H1 (cell line): ENCODE measurements around the gene PITPNM1. TPM values are rescaled to one million over a fixed set of nuclear protein-coding genes. Genes with fewer than 3 reads are reported as not detected.

Experiments
- CTCF ChIA-PET: fragments of 300-600 bp; sonication (Branson Sonifier 250); formaldehyde crosslinking; loops from one replicate; lab custom pipeline; 2021; ENCODE audit not compliant: partially characterized antibody; lab: Charles Lee
- POLR2A ChIA-PET: fragments of 300-600 bp; sonication (Branson Sonifier 250); formaldehyde crosslinking; loops from one replicate; lab custom pipeline; 2021; ENCODE audit warnings: inconsistent platforms; ENCODE audit not compliant: partially characterized antibody; lab: Charles Lee
- DNase-seq, 2 experiments: peaks; one replicate each; pipeline versions ENCODE4 v3.0.0 to v3.0.0-alpha.2; 2010 to 2022; ENCODE audit warnings: low spot score in 2 of 2, low read depth in 1 of 2, mixed read lengths in 1 of 2
- FAIRE-seq: peaks from 2 replicates; lab custom pipeline; 2011; peaks lifted over from hg19 to GRCh38; lab: Jason Lieb, UNC
- H2AFZ ChIP-seq: 2 replicates; pipeline ENCODE4 v1.8.1; 2012; ENCODE audit warnings: low read length, inconsistent platforms
- H2AK5ac ChIP-seq: 2 replicates; pipeline ENCODE4 v1.6.1; 2013; ENCODE audit warnings: low read depth, low read length
- H2BK120ac ChIP-seq: replicated peaks from 2 replicates; pipeline ENCODE3; 2013; ENCODE audit warnings: low read depth, low read length, inconsistent platforms
- H2BK12ac ChIP-seq: 2 replicates; pipeline ENCODE4 v1.6.1; 2013; ENCODE audit warnings: low read depth, low read length
- H2BK15ac ChIP-seq: 2 replicates; pipeline ENCODE4 v1.6.1; 2013; ENCODE audit warnings: low read length
- H2BK20ac ChIP-seq: 2 replicates; pipeline ENCODE4 v1.6.1; 2013; ENCODE audit warnings: low read length
- H2BK5ac ChIP-seq: 2 replicates; pipeline ENCODE4 v1.6.1; 2013; ENCODE audit warnings: low read depth, low read length
- H3K14ac ChIP-seq: 2 replicates; pipeline ENCODE4 v1.6.1; 2013; ENCODE audit warnings: inconsistent platforms; ENCODE audit not compliant: insufficient read length
- H3K18ac ChIP-seq: 2 replicates; pipeline ENCODE4 v1.6.1; 2013; ENCODE audit warnings: low read length; ENCODE audit errors: extremely low read depth
- H3K23ac ChIP-seq: 2 replicates; pipeline ENCODE4 v1.6.1; 2013; ENCODE audit warnings: inconsistent platforms; ENCODE audit not compliant: insufficient read length
- H3K23me2 ChIP-seq: 2 replicates; pipeline ENCODE4 v1.6.1; 2013; ENCODE audit warnings: low read depth, low read length
- H3K27ac ChIP-seq: 2 replicates; pipeline ENCODE4 v1.6.1; 2011; ENCODE audit warnings: low read depth, low read length, inconsistent platforms
- H3K27me3 ChIP-seq, 4 experiments: replicated peaks in 1 of 4; 1 replicate in 1 of 4; 2 replicates in 3 of 4; pipeline versions ENCODE4 v1.6.1 to v1.8.1; 2011 to 2013; ENCODE audit warnings: low read length in 3 of 4, mild to moderate bottlenecking in 3 of 4, inconsistent platforms in 2 of 4, mixed read lengths in 2 of 4, moderate library complexity in 1 of 4; ENCODE audit not compliant: control insufficient read depth in 3 of 4, insufficient read depth in 3 of 4; ENCODE audit errors: extremely low read depth in 1 of 4
- H3K36me3 ChIP-seq, 4 experiments: 2 replicates each; pipeline versions ENCODE4 v1.6.1 to v1.8.1; 2011 to 2013; ENCODE audit warnings: mild to moderate bottlenecking in 4 of 4, low read length in 3 of 4, moderate library complexity in 2 of 4, control low read depth in 1 of 4, inconsistent platforms in 1 of 4; ENCODE audit not compliant: insufficient read depth in 4 of 4, control insufficient read depth in 2 of 4
- H3K4ac ChIP-seq: replicated peaks from 2 replicates; pipeline ENCODE3; 2013; ENCODE audit warnings: low read length, low read depth, mixed read lengths, inconsistent platforms; ENCODE audit not compliant: insufficient read length
- H3K4me1 ChIP-seq, 4 experiments: replicated peaks in 1 of 4; 1 replicate in 1 of 4; 2 replicates in 3 of 4; pipeline versions ENCODE4 v1.6.1 to v1.8.1; 2011 to 2013; ENCODE audit warnings: low read length in 3 of 4, inconsistent platforms in 2 of 4, mixed read lengths in 1 of 4; ENCODE audit not compliant: insufficient read depth in 4 of 4, control insufficient read depth in 3 of 4
- H3K4me2 ChIP-seq, 2 experiments: 2 replicates each; pipeline versions ENCODE4 v1.6.1 to v1.8.1; 2011 to 2013; ENCODE audit warnings: low read depth in 2 of 2, low read length in 2 of 2, control low read depth in 1 of 2, inconsistent platforms in 1 of 2, mild to moderate bottlenecking in 1 of 2; ENCODE audit not compliant: insufficient read depth in 1 of 2
- H3K4me3 ChIP-seq, 4 experiments: fragments of 200-600, 300-600 bp in 1 of 4; sonication (generic), shearing (Covaris generic), sonication (Bioruptor Twin) in 1 of 4; 2 replicates each; pipeline versions ENCODE4 v1.5.1 to v1.8.1; 2011 to 2016; ENCODE audit warnings: low read length in 4 of 4, low read depth in 3 of 4, control low read depth in 2 of 4, inconsistent platforms in 2 of 4, mild to moderate bottlenecking in 2 of 4, mixed read lengths in 1 of 4, moderate library complexity in 1 of 4; ENCODE audit not compliant: insufficient read depth in 2 of 4; ENCODE audit errors: extremely low read depth in 1 of 4
- H3K56ac ChIP-seq: replicated peaks from 2 replicates; pipeline ENCODE3; 2013; ENCODE audit warnings: low read depth, mild to moderate bottlenecking, mixed read lengths, low read length, inconsistent platforms; ENCODE audit not compliant: insufficient read length
- H3K79me1 ChIP-seq: 2 replicates; pipeline ENCODE4 v1.6.1; 2013; ENCODE audit warnings: low read depth, low read length, control low read depth
- H3K79me2 ChIP-seq, 2 experiments: 2 replicates each; pipeline versions ENCODE4 v1.6.1 to v1.8.1; 2012 to 2013; ENCODE audit warnings: low read length in 2 of 2, mild to moderate bottlenecking in 2 of 2, inconsistent platforms in 1 of 2; ENCODE audit not compliant: insufficient read depth in 2 of 2, control insufficient read depth in 1 of 2
- H3K9ac ChIP-seq, 4 experiments: replicated peaks in 1 of 4; 1 replicate in 1 of 4; 2 replicates in 3 of 4; pipeline versions ENCODE4 v1.6.1 to v1.8.1; 2011 to 2013; ENCODE audit warnings: low read depth in 3 of 4, low read length in 3 of 4, control low read depth in 2 of 4, mild to moderate bottlenecking in 2 of 4, moderate library complexity in 2 of 4, inconsistent platforms in 1 of 4; ENCODE audit errors: extremely low read depth in 1 of 4
- H3K9me3 ChIP-seq, 2 experiments: 2 replicates each; pipeline versions ENCODE4 v1.6.1 to v1.8.1; 2012 to 2013; ENCODE audit warnings: mild to moderate bottlenecking in 2 of 2, moderate library complexity in 2 of 2, control low read depth in 1 of 2, inconsistent platforms in 1 of 2, low read depth in 1 of 2, low read length in 1 of 2, mixed read lengths in 1 of 2; ENCODE audit not compliant: insufficient read depth in 2 of 2
- H4K20me1 ChIP-seq, 2 experiments: replicated peaks in 1 of 2; 2 replicates each; pipeline versions ENCODE3 to v1.8.1; 2011 to 2013; ENCODE audit warnings: inconsistent platforms in 2 of 2, low read length in 2 of 2, mild to moderate bottlenecking in 1 of 2; ENCODE audit not compliant: insufficient read depth in 2 of 2, control insufficient read depth in 1 of 2
- H4K5ac ChIP-seq: 2 replicates; pipeline ENCODE4 v1.6.1; 2013; ENCODE audit warnings: low read length, low read depth, mixed read lengths, inconsistent platforms; ENCODE audit not compliant: insufficient read length
- H4K8ac ChIP-seq: 2 replicates; pipeline ENCODE4 v1.8.0; 2013; ENCODE audit warnings: mild to moderate bottlenecking, moderate library complexity, low read length, inconsistent platforms; ENCODE audit not compliant: insufficient read depth; ENCODE audit errors: extremely low read depth
- H4K91ac ChIP-seq: replicated peaks from 2 replicates; pipeline ENCODE3; 2013; ENCODE audit warnings: low read length, mixed read lengths, inconsistent platforms; ENCODE audit not compliant: insufficient read length
- CBX8 ChIP-seq: fragments of 300-800, 300-1000 bp; sonication (generic); IDR thresholded peaks from 2 replicates; pipeline ENCODE4 v1.7.1; 2016; ENCODE audit warnings: low read depth, low read length, borderline replicate concordance
- CTBP2 ChIP-seq: IDR thresholded peaks from 2 replicates; pipeline ENCODE4 v1.7.0; 2011; ENCODE audit warnings: borderline replicate concordance, mild to moderate bottlenecking, moderate library complexity, mixed read lengths, low read length; ENCODE audit not compliant: insufficient read depth, insufficient read length
- GABPA ChIP-seq: IDR thresholded peaks from 2 replicates; pipeline ENCODE4 v1.6.1; 2011; ENCODE audit warnings: mild to moderate bottlenecking, low read length, moderate library complexity, borderline replicate concordance; ENCODE audit not compliant: insufficient read depth
- NANOG ChIP-seq: IDR thresholded peaks from 2 replicates; pipeline ENCODE4 v1.6.1; 2011; ENCODE audit warnings: low read length, low read depth, mild to moderate bottlenecking, inconsistent platforms; ENCODE audit not compliant: insufficient read depth, poor library complexity, severe bottlenecking
- NRF1 ChIP-seq: IDR thresholded peaks from 2 replicates; pipeline ENCODE4 v1.6.1; 2011; ENCODE audit warnings: mild to moderate bottlenecking, low read depth, low read length, improper control_type of control experiment
- PHF8 ChIP-seq: fragments of 200-600 bp; sonication (generic); conservative IDR thresholded peaks from 2 replicates; pipeline ENCODE4 v1.7.1; 2012; ENCODE audit warnings: low read depth, mild to moderate bottlenecking, inconsistent platforms, low read length, moderate library complexity
- POLR2A ChIP-seq, 2 experiments: IDR thresholded peaks; 1 replicate in 1 of 2; 2 replicates in 1 of 2; pipeline ENCODE4 v1.6.1; 2011; ENCODE audit warnings: low read depth in 2 of 2, low read length in 2 of 2, mild to moderate bottlenecking in 2 of 2; ENCODE audit errors: control extremely low read depth in 1 of 2
- RAD21 ChIP-seq, 2 experiments: IDR thresholded peaks in 1 of 2; conservative IDR thresholded peaks in 1 of 2; 2 replicates each; pipeline ENCODE4 v1.6.1; 2011; ENCODE audit warnings: low read depth in 2 of 2, low read length in 2 of 2, improper control_type of control experiment in 1 of 2, inconsistent platforms in 1 of 2, mild to moderate bottlenecking in 1 of 2, moderate library complexity in 1 of 2
- SP1 ChIP-seq: IDR thresholded peaks from 2 replicates; pipeline ENCODE4 v1.6.1; 2011; ENCODE audit warnings: low read depth, low read length
- TAF1 ChIP-seq: IDR thresholded peaks from 2 replicates; pipeline ENCODE4 v1.6.1; 2011; ENCODE audit warnings: mild to moderate bottlenecking, low read depth, low read length
- TEAD4 ChIP-seq: IDR thresholded peaks from 2 replicates; pipeline ENCODE4 v1.6.1; 2012; ENCODE audit warnings: low read depth, low read length, inconsistent platforms, mixed read lengths
- YY1 ChIP-seq: IDR thresholded peaks from 2 replicates; pipeline ENCODE4 v1.6.1; 2011; ENCODE audit warnings: low read depth, mild to moderate bottlenecking, low read length
- WGBS, 2 experiments: shearing (Covaris generic) in 1 of 2; methylation state at CpG; one replicate each; pipeline versions ENCODE4 v1.1.6 to v1.1.7; 2013 to 2015; ENCODE audit warnings: low lambda C conversion rate in 2 of 2, mixed read lengths in 2 of 2, inconsistent platforms in 1 of 2, low coverage in 1 of 2, missing lambda C conversion rate in 1 of 2; ENCODE audit not compliant: insufficient replicate concordance in 2 of 2, insufficient coverage in 1 of 2, insufficient read length in 1 of 2; ENCODE audit errors: extremely low coverage in 1 of 2, missing lambda C conversion rate in 1 of 2; 5-methylcytosine and 5-hydroxymethylcytosine counted together
- polyA plus RNA-seq, 7 experiments: library from polyadenylated mRNA; depleted of rRNA in 3 of 7; stranded (reverse) in 5 of 7; unstranded in 2 of 7; fragments of >200 nt in 5 of 7; fragments of 200-250 nt in 2 of 7; gene quantifications; 1 replicate in 5 of 7; 2 replicates in 1 of 7; 4 replicates in 1 of 7; pipeline versions ENCODE4 v1.2.1 to v1.2.3, GENCODE V29; 2011 to 2013; ENCODE audit warnings: missing spikeins in 2 of 7, mixed read lengths in 2 of 7
- total RNA-seq: library from RNA; stranded (reverse); fragmentation: NEBNext Ultra II Directional; extraction: Animal tissue kit (Norgen Biotek cat#: 25700); gene quantifications from 2 replicates; pipeline ENCODE4 v1.2.1, GENCODE V29; 2021
- TF ChIP-seq, protein P1 (sequence below): IDR thresholded peaks from 2 replicates; pipeline ENCODE4 v1.6.1; 2012; ENCODE audit warnings: inconsistent platforms

PITPNM1 gene
- total and polyA plus RNA-seq, 2 of the 8 experiments (the other 6 are each of a cell fraction or from before 2014, with no cell fraction given), result 27.2 to 52.7 TPM

DNA sequence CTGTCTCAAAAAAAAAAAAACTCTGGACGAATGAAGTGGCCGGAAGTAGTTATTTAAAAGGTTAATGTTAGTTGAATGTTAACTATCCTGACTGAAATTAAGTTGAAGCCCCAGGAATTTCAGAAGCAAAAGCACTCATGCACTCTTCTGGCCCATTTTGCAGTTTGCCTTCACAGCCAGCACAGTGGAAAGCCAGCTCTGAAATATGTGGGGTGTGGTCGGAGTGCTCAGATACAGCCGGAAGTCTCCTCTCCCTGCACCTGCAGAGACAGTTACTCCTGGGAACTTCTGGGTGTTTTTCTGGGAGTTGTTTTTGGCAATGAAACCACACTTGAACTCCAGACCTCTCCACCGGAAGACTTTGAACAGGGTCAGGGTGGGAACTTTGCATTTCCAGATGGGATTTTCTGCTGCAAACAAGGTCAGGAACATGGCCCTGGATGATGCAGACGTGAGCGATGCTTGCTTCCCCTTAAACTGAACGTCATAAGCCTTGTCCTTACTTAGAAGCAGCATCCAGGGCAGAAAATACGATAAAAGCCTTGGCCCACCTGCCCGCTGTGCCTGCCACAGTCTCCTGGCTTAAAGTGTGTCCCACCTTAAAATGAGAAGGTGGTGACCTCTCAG lies 39.6 kb upstream of the PITPNM1 start:
- no peak overlapping the region for H3K56ac ChIP-seq
- no peak overlapping the region for H3K4ac ChIP-seq
- no peak overlapping the region for H2BK5ac ChIP-seq
- no peaks in the 10 kb centered on the region for H3K79me1 ChIP-seq
- H4K91ac ChIP-seq, result peak overlapping the region; percentile 72
- ChIA-PET POLR2A (interaction anchor here (2.3 to 4.8 kb wide), 2 partner anchors 39 to 41 kb away, joined by 8 to 15 read pairs; partner anchors contain the start of gene GSTP1), CTCF (interaction anchor here (1.0 to 1.5 kb wide), 3 partner anchors 21 to 32 kb away, joined by 3 to 4 read pairs (median 4); no protein-coding TSS in a partner anchor)
- no peak overlapping the region for H3K23ac ChIP-seq
- no peak overlapping the region for H2AK5ac ChIP-seq
- no peak overlapping the region for H4K5ac ChIP-seq
- no peak overlapping the region for H3K18ac ChIP-seq
- 0 out of 2 replicates have a peak overlapping the region, but pooled peaks have one; percentile 7 for H2AFZ ChIP-seq
- H3K27ac ChIP-seq, result no peak overlapping the region
- H3K23me2 ChIP-seq, result no peaks in the 10 kb centered on the region
- H2BK15ac ChIP-seq, result no peak overlapping the region
- no peak overlapping the region for H2BK20ac ChIP-seq
- peaks cover 0 to 5% (median 0%) of the 10 kb centered on the region in 4 experiments; a peak in 2 of 7 replicates for H3K4me1 ChIP-seq
- DNase-seq, result no peak
- no peak overlapping the region for H3K4me2 ChIP-seq
- H4K20me1 ChIP-seq, result no peaks in the 10 kb centered on the region
- H2BK120ac ChIP-seq, result no peak overlapping the region
- no peaks in the 10 kb centered on the region; a peak in 1 of 7 replicates for H3K27me3 ChIP-seq
- no peak overlapping the region for H3K14ac ChIP-seq
- H4K8ac ChIP-seq, result no peak overlapping the region; the same call in 1 of the 2 replicates
- no peak for FAIRE-seq
- H2BK12ac ChIP-seq, result no peak overlapping the region
- WGBS, 2 experiments, result 81% methylated on average over 10 of the region's 10 CpGs; no CpG with 5 or more reads in 1 of the 2 experiments
- no peaks in the 10 kb centered on the region for H3K79me2 ChIP-seq
- no peak overlapping the region for H3K4me3 ChIP-seq
- H3K36me3 ChIP-seq, result no peaks in the 10 kb centered on the region
- no peaks in the 10 kb centered on the region for H3K9me3 ChIP-seq
- no peak overlapping the region for H3K9ac ChIP-seq
- TF ChIP-seq GABPA, result no peak
- TF ChIP-seq NANOG, result no peak
- TF ChIP-seq TEAD4, result no peak
- TF ChIP-seq, protein P1, sequence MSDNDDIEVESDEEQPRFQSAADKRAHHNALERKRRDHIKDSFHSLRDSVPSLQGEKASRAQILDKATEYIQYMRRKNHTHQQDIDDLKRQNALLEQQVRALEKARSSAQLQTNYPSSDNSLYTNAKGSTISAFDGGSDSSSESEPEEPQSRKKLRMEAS, result no peak
- TF ChIP-seq CBX8, result no peak
- no peak for TF ChIP-seq POLR2A (IDR thresholded peaks at IDR 0.05; ENCODE audit: control extremely low read depth in 1 of 2, low read depth in 2 of 2, low read length in 2 of 2)
- TF ChIP-seq PHF8, result no peak
- no peak for TF ChIP-seq CTBP2
- no peak for TF ChIP-seq YY1
- no peak for TF ChIP-seq NRF1
- TF ChIP-seq RAD21 (IDR thresholded peaks at IDR 0.05 in 1 of 2, conservative IDR thresholded peaks at IDR 0.05 in 1 of 2; ENCODE audit: low read depth in 2 of 2, low read length in 2 of 2), result no peak
- no peak for TF ChIP-seq TAF1
- TF ChIP-seq SP1, result no peak
